Thymus (tissue), 11 donors: ENCODE data around the gene ATG4B. TPM values are rescaled to one million over a fixed set of nuclear protein-coding genes. Genes with fewer than 3 reads are reported as not detected.

Source experiments
- DNase-seq, 9 donors: peaks; one replicate each; pipeline ENCODE4 v3.0.0-alpha.2; 2013; ENCODE audit warnings: low spot score in 9 of 9, low read depth in 6 of 9, missing footprints in 1 of 9
- H3K27ac ChIP-seq, 2 donors: one replicate each; pipeline ENCODE4 v1.5.1; 2013; ENCODE audit warnings: control low read depth in 1 of 2, low read depth in 1 of 2, low read length in 1 of 2, mild to moderate bottlenecking in 1 of 2, moderate library complexity in 1 of 2
- H3K27me3 ChIP-seq, 2 donors: one replicate each; pipeline ENCODE4 v1.5.1; 2013; ENCODE audit warnings: low read length in 1 of 2; ENCODE audit not compliant: control insufficient read depth in 2 of 2, insufficient read depth in 1 of 2
- H3K36me3 ChIP-seq, 2 donors: one replicate each; pipeline ENCODE4 v1.5.1; 2013; ENCODE audit warnings: low read length in 1 of 2, mild to moderate bottlenecking in 1 of 2, moderate library complexity in 1 of 2; ENCODE audit not compliant: control insufficient read depth in 2 of 2, insufficient read depth in 2 of 2
- H3K4me1 ChIP-seq, 2 donors: one replicate each; pipeline ENCODE4 v1.5.1; 2013; ENCODE audit warnings: low read length in 2 of 2; ENCODE audit not compliant: control insufficient read depth in 2 of 2, insufficient read depth in 2 of 2
- H3K4me3 ChIP-seq, 2 donors: one replicate each; pipeline ENCODE4 v1.5.1; 2013; ENCODE audit warnings: low read length in 2 of 2, control low read depth in 1 of 2, mild to moderate bottlenecking in 1 of 2
- H3K9me3 ChIP-seq, 2 donors: one replicate each; pipeline ENCODE4 v1.5.1; 2013; ENCODE audit warnings: low read length in 1 of 2, mild to moderate bottlenecking in 1 of 2; ENCODE audit not compliant: control insufficient read depth in 2 of 2, insufficient read depth in 1 of 2
- WGBS: extraction: QIAGEN DNeasy Blood & Tissue Kit; methylation state at CpG from one replicate; pipeline ENCODE4 v1.1.7; 2013; 5-methylcytosine and 5-hydroxymethylcytosine counted together
- polyA plus RNA-seq: library from polyadenylated mRNA; stranded (reverse); fragments of 200-250 nt; gene quantifications from one replicate; pipeline ENCODE4 v1.2.3, GENCODE V29; 2013
- total RNA-seq: library from RNA; stranded (reverse); fragments of 120-200 nt; gene quantifications from one replicate; pipeline ENCODE4 v1.2.4, GENCODE V29; 2013
- donor health status: healthy.

Gene ATG4B
- total and polyA plus RNA-seq, 2 donors: 30.9 to 68.0 TPM

- H3K4me1 ChIP-seq: no peaks in the 10 kb centered on the region
- WGBS: 92% methylated on average over 5 of the region's 5 CpGs
- H3K36me3 ChIP-seq: peaks cover 10 to 46% of the 10 kb centered on the region in 2 donors
- DNase-seq: no peak
- no peaks in the 10 kb centered on the region for H3K27me3 ChIP-seq
- H3K27ac ChIP-seq: no peak overlapping the region
- H3K4me3 ChIP-seq: no peak overlapping the region
- no peaks in the 10 kb centered on the region for H3K9me3 ChIP-seq
These were observed 39.4 kb upstream of the ATG4B start for GRCh38 chr2:241598061-241598460.

GRCh38 chr2:241598487-241598886 is 39.0 kb upstream of the ATG4B start:
- Histone ChIP-seq H3K36me3 (peaks cover 10 to 43% of the 10 kb centered on the region in 2 donors), H3K4me3 (no peak overlapping the region), H3K27me3 (no peaks in the 10 kb centered on the region), H3K9me3 (no peaks in the 10 kb centered on the region), H3K27ac (no peak overlapping the region), H3K4me1 (peaks cover 0 to 2% of the 10 kb centered on the region in 2 donors)
- 94% methylated on average over 1 of the region's 1 CpG for WGBS
- no peak for DNase-seq

- Histone ChIP-seq H3K4me1 (peaks cover 0 to 6% of the 10 kb centered on the region in 2 donors), H3K9me3 (no peaks in the 10 kb centered on the region), H3K27me3 (no peaks in the 10 kb centered on the region), H3K4me3 (no peak overlapping the region), H3K36me3 (peaks cover 7 to 36% of the 10 kb centered on the region in 2 donors), H3K27ac (no peak overlapping the region)
- WGBS: 96% methylated on average over 6 of the region's 6 CpGs
- no peak for DNase-seq
These were observed 37.9 kb upstream of the ATG4B start for GRCh38 chr2:241599615-241600014.

GRCh38 chr2:241601841-241602240 is 35.7 kb upstream of the ATG4B start:
- H3K4me3 ChIP-seq: no peak overlapping the region
- WGBS: 98% methylated on average over 13 of the region's 13 CpGs
- H3K9me3 ChIP-seq: no peaks in the 10 kb centered on the region
- DNase-seq: no peak
- H3K36me3 ChIP-seq: peaks cover 23 to 29% of the 10 kb centered on the region in 2 donors
- no peak overlapping the region for H3K27ac ChIP-seq
- no peaks in the 10 kb centered on the region for H3K27me3 ChIP-seq
- H3K4me1 ChIP-seq: peaks cover 0 to 6% of the 10 kb centered on the region in 2 donors

GRCh38 chr2:241602720-241603119 is 34.8 kb upstream of the ATG4B start:
- Histone ChIP-seq H3K9me3 (no peaks in the 10 kb centered on the region), H3K36me3 (peaks cover 23 to 30% of the 10 kb centered on the region in 2 donors), H3K27me3 (no peaks in the 10 kb centered on the region)

GRCh38 chr2:241603686-241604085 is 33.8 kb upstream of the ATG4B start:
- peak in 1 of 9 donors; percentile 20 for DNase-seq
- H3K27ac ChIP-seq: no peak overlapping the region
- no peaks in the 10 kb centered on the region for H3K27me3 ChIP-seq
- H3K4me3 ChIP-seq: no peak overlapping the region
- 44% methylated on average over 5 of the region's 5 CpGs for WGBS
- H3K36me3 ChIP-seq: peaks cover 23 to 35% of the 10 kb centered on the region in 2 donors
- no peaks in the 10 kb centered on the region for H3K9me3 ChIP-seq
- H3K4me1 ChIP-seq: peaks cover 0 to 8% of the 10 kb centered on the region in 2 donors

More at GRCh38 chr2:241602720-241603119, 34.8 kb upstream of the ATG4B start:
- no peak for DNase-seq
- Histone ChIP-seq H3K27ac (no peak overlapping the region), H3K4me3 (no peak overlapping the region), H3K4me1 (peaks cover 0 to 6% of the 10 kb centered on the region in 2 donors)
- WGBS: 98% methylated on average over 17 of the region's 17 CpGs

GRCh38 chr2:241606186-241606585 is 31.3 kb upstream of the ATG4B start:
- Histone ChIP-seq H3K4me1 (peaks cover 8 to 26% of the 10 kb centered on the region in 2 donors), H3K9me3 (no peaks in the 10 kb centered on the region), H3K36me3 (peaks cover 20 to 35% of the 10 kb centered on the region in 2 donors), H3K27ac (no peak overlapping the region), H3K27me3 (no peaks in the 10 kb centered on the region), H3K4me3 (no peak overlapping the region)
- WGBS: 97% methylated on average over 8 of the region's 8 CpGs
- no peak for DNase-seq

GRCh38 chr2:241607162-241607885 is 30.2 kb upstream of the ATG4B start:
- no peak for DNase-seq
- Histone ChIP-seq H3K4me1 (peaks cover 8 to 26% of the 10 kb centered on the region in 2 donors), H3K27ac (no peak overlapping the region), H3K27me3 (no peaks in the 10 kb centered on the region), H3K4me3 (no peak overlapping the region), H3K36me3 (peaks cover 18 to 26% of the 10 kb centered on the region in 2 donors), H3K9me3 (no peaks in the 10 kb centered on the region)
- 98% methylated on average over 27 of the region's 27 CpGs for WGBS

- Histone ChIP-seq H3K36me3 (peaks cover 18 to 23% of the 10 kb centered on the region in 2 donors), H3K4me1 (peaks cover 8 to 22% of the 10 kb centered on the region in 2 donors), H3K9me3 (no peaks in the 10 kb centered on the region), H3K4me3 (no peak overlapping the region), H3K27ac (no peak overlapping the region), H3K27me3 (no peaks in the 10 kb centered on the region)
- 66% methylated on average over 10 of the region's 10 CpGs for WGBS
- no peak for DNase-seq
These were observed 28.6 kb upstream of the ATG4B start for GRCh38 chr2:241608881-241609280.
